ENCODE results near the gene OMP.

OMP gene

DNA sequence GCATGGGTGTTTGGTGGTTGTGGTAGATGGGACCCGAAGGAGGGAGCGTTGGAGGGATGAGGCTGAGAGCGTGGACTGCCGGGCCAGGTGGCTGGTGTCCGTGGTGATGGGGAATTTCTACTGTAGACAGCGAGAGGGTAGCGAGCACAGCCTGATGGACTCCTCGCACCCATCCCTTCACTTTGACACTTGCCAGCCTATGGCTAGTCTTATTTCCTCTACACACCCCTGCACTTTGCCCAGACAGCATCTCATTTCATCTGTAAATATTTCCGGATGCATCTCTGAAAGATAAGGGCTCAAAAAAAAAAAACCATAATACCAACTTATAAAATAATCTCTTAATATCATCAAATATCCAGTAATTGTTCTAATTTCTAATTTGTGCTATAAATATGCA is 5.8 kb downstream of the OMP start:
- DNase-seq = no peak

DNA sequence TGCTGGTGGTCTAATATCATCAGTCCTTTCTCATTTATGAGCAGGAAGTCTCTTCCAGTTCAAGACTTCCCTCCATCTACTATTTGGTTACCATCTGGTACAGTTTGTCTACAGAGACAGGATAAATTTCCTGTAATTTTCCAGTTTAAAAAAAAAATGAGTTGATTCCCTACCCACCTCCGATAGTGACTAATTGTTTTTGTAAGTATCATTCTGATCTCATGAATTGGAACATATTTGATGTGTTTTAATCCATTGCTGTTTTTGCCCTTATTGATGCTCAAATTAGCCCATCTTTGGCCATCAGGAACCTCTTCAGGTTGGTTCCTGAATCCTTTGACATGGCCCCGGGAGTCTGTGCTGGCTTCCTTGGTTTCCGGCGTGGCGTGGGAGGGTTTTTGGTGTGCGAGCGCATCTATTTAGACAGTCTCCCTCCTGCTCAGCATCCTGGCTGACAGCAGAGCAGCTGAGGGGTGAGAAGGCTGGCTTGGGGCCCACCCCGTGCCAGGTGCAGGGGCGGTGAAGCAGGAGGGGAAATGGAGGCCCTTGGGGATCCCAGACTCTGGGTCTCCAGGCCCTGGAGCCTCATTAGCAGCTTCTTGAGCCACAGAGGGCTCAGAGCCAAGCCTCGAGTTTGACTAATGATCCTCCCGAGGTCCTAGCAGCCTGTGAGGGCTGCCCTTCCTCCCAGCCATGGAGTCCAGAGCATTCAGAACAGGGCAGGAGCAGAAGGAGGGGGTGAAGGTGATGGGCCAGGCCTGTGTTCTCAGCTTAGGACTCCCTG is 6.8 kb downstream of the OMP start:
- DNase-seq = no peak

- DNase-seq = no peak
Measured at GRCh38 chr11:77110836-77111235, 8.2 kb downstream of the OMP start.

DNA sequence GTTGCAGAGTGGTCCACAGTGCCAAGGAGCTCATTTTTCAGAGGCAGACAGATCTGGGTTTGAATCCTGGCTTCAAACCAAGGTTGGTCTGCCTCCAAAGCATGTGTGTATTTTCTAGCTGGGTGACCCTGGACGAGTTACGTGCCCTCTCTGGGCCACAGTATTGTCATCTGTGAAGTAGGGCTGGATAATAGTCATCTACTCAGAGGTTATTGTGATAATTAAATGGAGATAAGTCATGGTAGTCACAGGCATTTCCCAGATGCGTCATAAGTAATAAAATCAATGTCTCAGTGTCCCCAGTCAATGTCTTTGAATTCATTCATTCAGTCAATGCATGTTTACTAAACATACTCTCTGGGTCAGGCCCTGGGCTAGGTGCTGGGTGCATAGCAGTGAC is 8.6 kb downstream of the OMP start:
- DNase-seq = no peak

- no peak for DNase-seq
Measured at GRCh38 chr11:77111946-77112345, 9.3 kb downstream of the OMP start.

DNA sequence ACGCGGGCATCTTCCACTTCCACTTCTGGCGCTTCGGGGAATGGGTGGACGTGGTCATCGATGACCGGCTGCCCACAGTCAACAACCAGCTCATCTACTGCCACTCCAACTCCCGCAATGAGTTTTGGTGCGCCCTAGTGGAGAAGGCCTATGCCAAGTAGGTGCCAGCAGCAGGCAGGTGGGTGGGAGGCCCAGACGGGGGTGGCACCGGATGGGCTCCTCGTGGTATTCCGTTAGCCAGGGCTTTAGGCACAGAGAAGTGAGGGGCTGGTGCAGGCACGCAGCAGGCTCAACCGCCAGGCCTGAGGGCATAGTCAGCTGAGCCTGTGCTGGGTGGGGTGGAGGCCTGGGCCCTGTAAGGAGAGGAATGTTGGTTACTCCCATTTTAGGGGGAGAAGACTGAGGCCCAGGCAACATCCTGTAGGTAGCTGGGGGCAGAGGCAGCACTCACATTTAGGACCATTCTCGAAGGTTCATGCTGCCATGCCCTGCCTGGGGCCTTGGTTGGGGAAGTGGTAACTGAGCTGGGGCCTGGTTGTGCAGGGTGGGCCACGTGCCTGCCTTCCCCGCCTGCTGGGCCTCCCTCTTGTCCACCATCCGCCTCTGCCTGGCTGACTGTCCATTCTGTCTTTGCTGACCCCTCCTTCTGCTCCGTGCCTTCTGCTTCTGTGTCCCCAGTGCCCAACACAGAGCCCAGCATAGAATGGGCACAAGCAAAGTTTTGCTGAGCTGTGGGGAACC is 10.2 kb downstream of the OMP start:
- DNase-seq = no peak

GRCh38 chr11:77113382-77114088 is 10.9 kb downstream of the OMP start:
- DNase-seq = no peak

DNA sequence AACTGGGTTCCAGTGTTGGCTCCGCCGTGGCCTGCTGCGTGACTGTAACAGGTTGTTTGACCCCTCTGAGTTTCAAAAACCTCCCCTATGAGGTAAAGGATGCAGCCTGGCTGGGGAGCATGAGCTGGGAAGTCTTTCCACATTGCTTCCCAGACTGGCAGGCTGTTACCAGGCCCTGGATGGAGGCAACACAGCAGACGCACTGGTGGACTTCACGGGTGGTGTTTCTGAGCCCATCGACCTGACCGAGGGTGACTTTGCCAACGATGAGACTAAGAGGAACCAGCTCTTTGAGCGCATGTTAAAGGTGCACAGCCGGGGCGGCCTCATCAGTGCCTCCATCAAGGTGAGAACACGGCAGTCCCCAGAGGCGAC is 11.4 kb downstream of the OMP start:
- no peak for DNase-seq

DNA sequence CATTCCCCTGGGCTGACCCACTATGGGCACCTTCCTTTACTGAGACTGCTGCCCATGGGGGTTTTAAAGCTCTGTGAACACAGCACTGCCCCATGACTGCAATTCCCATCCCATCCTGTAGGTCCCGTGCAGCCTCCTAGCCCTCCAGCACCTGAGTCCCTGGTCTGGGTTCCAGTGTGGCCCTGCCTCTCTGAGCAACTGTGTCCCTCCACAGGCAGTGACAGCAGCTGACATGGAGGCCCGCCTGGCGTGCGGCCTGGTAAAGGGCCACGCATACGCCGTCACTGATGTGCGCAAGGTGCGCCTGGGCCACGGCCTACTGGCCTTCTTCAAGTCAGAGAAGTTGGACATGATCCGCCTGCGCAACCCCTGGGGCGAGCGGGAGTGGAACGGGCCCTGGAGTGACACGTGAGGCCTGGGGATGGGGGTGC is 12.6 kb downstream of the OMP start:
- no peak for DNase-seq

GRCh38 chr11:77115956-77116355 is 13.3 kb downstream of the OMP start:
- DNase-seq = no peak

DNA sequence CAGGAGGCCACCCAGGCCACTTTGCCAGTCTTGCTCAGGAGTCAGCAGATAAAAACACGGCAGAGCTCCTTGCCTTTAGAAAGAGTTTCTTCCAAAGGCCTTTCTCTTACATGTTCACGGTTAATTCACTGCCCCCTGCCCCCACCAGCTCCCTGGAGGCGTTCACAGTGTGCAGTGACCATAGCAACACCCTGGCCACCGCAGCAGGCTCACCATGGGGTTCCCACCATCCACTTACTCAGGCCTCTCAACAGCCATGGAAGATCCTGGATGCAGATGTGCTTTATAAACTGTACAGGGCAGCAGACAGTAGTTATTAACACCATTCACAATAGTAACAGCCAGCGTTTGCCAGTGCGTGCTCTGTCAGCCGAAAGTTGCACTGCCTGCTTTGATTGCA is 14.9 kb downstream of the OMP start:
- DNase-seq = no peak

GRCh38 chr11:77118086-77118485 is 15.4 kb downstream of the OMP start:
- DNase-seq = no peak

DNA sequence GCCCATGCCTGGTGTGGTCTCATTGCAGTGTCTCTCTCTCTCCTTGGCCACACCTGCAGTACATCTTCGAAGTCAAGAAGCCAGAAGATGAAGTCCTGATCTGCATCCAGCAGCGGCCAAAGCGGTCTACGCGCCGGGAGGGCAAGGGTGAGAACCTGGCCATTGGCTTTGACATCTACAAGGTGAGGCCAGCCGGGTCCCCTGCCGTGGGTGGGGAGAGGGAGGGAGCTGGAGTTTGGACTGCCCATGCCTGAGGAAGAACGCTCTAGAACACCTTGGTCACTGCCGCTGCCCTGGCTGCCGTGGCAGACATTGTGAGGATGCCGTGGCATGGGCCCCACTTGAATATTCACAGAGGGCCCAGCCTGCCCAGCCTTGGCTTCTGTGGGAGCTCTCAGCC is 16.3 kb downstream of the OMP start:
- DNase-seq = no peak

DNA sequence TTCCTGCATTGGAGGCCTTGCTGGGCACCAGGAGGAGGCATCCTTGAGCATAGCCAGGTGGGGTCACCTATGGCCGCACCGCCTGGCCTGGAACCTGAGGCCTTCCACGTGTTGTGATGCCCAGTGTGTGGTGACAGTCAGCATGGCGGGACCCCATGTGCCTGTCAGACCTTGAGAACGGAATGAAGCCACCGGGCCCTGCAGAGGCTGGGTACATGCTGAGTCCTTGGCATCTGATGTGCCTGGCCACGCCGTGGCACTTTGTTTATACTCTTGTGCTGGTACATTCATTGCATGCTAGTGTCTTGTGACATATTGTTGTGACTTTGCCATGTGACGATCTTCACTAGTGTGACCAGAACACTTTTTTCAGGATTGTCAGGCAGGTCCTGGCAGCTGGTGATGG is 16.9 kb downstream of the OMP start:
- no peak for DNase-seq

DNA sequence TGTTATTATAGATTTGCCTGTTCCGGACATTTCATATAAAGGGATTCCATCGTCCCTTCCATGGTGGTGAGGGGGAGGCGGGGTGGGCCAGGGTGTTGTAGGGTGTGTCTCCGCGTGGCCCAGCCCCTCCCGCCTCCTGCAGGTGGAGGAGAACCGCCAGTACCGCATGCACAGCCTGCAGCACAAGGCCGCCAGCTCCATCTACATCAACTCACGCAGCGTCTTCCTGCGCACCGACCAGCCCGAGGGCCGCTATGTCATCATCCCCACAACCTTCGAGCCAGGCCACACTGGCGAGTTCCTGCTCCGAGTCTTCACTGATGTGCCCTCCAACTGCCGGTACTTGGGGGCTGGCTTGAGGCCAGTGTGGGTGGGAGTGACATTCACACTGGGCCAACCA is 17.9 kb downstream of the OMP start:
- no peak for DNase-seq

- DNase-seq = no peak
Measured at GRCh38 chr11:77121096-77121640, 18.5 kb downstream of the OMP start.

- DNase-seq = no peak
Measured at GRCh38 chr11:77121876-77122575, 19.4 kb downstream of the OMP start.

DNA sequence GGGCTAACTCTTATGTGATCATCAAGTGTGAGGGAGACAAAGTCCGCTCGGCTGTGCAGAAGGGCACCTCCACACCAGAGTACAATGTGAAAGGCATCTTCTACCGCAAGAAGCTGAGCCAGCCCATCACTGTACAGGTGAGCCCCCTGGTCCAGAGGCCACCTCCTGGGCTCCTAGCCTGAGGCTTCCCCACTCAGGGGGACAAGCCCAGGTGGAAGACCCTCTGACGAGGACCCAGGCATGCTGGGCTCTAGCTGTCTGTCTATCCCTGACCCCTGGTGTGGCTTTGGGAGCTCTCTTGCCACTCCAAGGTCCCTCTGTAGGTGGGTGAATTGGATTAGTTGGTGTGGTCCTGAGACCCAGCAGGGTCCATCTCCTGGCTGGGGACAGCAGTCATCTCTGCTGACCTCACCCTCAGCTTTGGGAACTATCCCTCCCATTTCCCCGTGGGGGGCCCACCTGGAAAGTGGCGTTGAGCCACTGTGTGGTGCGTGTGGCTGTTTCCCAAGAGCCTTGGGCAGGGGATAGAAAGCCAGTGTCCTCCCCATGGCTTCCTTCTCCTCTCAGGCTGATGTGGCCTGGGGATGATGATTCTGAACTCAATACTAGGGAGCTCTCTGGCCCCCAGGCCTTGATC is 20.1 kb downstream of the OMP start:
- DNase-seq = no peak

- DNase-seq = no peak
Measured at GRCh38 chr11:77123591-77123990, 21.0 kb downstream of the OMP start.

DNA sequence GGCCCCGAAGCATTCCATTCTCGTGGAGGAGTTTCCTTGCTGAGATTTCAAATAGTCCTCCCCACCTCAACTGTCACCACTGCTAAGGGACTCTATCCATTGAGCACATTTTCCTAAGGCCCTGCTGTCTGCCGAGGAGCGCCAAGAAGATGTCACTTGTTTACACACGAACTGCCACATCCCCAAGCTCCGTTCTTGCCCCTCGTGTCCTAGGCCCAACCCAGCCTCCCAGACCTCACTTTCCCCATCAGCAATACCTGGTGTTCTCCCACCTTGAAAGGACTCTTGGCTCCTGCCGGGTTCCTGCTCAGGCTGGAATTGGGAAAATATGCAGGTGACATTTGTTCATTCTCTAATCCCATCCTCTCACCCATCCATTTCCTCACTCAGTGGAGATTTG is 21.4 kb downstream of the OMP start:
- DNase-seq = no peak

- DNase-seq = no peak
Measured at GRCh38 chr11:77124488-77124887, 21.8 kb downstream of the OMP start.

GRCh38 chr11:77125191-77125590 is 22.6 kb downstream of the OMP start:
- no peak for DNase-seq

- no peak for DNase-seq
Measured at GRCh38 chr11:77125695-77126094, 23.1 kb downstream of the OMP start.
